SH-SY5Y (cell line): ENCODE results near the gene STIP1.

Experiments
- GATA2 ChIP-seq: IDR thresholded peaks from 2 replicates; pipeline ENCODE4 v1.6.1; 2011; ENCODE audit warnings: mild to moderate bottlenecking, low read depth, low read length
- GATA3 ChIP-seq: IDR thresholded peaks from 2 replicates; pipeline ENCODE4 v1.6.1; 2011; ENCODE audit warnings: low read depth, mild to moderate bottlenecking, low read length, moderate library complexity

DNA sequence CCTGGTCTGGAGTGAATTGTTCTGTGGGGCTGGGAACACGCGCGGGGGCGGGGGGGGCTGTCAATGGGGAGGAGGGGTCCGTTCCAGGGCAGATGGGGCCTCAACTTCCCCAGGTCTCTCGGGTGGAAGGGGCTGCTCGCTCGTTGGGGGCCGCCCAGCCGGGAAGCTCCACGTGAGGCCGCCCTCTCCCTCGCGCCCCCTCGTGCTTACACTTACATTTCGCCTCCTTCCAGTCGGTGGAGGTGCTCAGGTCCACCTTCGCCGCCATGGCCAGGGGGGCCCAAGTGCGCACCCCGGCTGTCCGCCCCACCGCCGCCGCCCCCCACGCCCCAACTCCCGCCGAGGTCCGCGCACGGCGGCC, 20.5 kb upstream of the STIP1 start:
- TF ChIP-seq GATA2 = no peak
- TF ChIP-seq GATA3 = no peak
